HG02840 (cell line): ENCODE results near the gene DCLK2.

ENCODE experiments used
- ATAC-seq: cut with Tn5 transposase; IDR thresholded peaks from one replicate; pipeline ENCODE4 v1.9.1; 2021; ENCODE audit warnings: mild to moderate bottlenecking, moderate library complexity, moderate number of reproducible peaks; ENCODE audit not compliant: unreplicated experiment, low FRiP score

The DCLK2 gene

GRCh38 chr4:150078041-150078578, at the start of gene DCLK2:
TSS of gene DCLK2 (plus strand) at chr4:150078445. CDS start at chr4:150079028, 583 bp downstream.
- no peak for ATAC-seq

- ATAC-seq, result no peak
Observed at GRCh38 chr4:150032541-150032940, 45.7 kb upstream of the DCLK2 start.

DNA sequence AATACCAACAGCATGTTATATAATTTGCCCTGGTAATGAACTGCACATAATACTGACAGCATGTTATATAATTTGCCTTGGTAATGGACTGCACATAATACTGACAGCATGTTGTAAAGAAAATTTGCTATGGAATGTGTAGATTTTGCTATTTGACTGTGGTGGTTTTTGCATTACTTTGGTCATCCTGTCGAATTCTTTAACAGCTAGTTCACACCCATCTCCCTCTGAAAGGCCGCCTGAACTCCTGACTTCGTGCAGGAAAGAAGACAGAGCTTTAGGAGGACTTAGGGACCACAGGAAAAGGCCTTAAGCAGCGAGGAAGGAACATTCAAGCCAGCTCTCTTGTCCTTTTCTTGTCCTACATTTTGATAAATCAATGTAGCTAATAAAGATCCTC, 45.2 kb upstream of the DCLK2 start:
- ATAC-seq, result no peak

- ATAC-seq, result no peak
Observed at GRCh38 chr4:150033901-150034300, 44.3 kb upstream of the DCLK2 start.

DNA sequence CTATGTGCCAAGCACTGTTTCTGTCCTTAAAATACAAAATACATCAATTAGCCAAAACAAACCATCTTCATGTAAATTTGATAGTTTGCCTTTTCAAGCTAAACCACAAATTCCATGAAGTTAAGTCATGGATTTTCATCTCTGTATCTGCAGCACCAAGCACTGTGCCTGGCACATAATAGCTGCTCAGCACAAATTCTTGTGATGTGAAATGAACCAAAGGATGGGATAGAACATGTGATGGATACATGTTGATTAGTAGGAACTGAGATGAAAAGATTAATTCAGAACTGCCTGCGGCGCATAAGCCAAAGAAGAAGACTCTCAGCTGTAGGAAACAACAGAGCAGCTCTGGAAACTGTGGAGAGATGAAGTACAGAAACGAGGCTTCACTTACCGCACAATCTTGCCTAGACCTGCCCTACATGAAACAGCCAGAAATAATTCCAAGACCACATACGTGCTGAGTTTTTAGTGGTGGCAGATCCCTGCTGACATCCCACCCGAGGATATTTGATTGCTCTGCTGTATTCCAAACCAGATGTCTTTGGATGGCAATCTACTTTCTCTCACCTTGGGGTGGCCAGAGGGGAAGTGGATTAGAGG, 40.9 kb upstream of the DCLK2 start:
- no peak for ATAC-seq

GRCh38 chr4:150038335-150039076, 39.7 kb upstream of the DCLK2 start:
- peak; percentile 93 for ATAC-seq

- no peak for ATAC-seq
Observed at GRCh38 chr4:150039274-150040127, 38.7 kb upstream of the DCLK2 start.

- ATAC-seq, result no peak
Observed at GRCh38 chr4:150044517-150044916, 33.7 kb upstream of the DCLK2 start.

DNA sequence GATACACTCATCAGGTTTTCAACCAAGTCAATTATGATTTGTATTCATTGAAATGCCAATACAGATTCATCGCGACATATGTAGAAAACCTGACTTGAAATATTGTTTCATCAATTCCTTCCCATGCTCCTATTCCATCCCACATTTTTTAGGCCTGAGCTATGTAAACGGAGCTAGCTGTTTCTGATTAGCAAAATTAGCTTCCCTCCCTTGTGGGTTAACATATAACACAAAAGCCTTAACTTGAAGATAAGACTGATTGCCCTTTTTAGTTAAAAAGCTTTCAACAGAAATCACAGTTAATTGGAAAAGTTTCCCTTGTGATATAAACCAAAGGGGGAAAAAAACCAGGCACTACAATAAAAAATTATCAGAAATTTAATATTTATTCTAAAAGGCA, 32.8 kb upstream of the DCLK2 start:
- no peak for ATAC-seq

GRCh38 chr4:150046728-150047217, 31.5 kb upstream of the DCLK2 start:
- no peak for ATAC-seq

- ATAC-seq, result no peak
Observed at GRCh38 chr4:150047546-150047945, 30.7 kb upstream of the DCLK2 start.

- no peak for ATAC-seq
Observed at GRCh38 chr4:150049682-150050081, 28.6 kb upstream of the DCLK2 start.

GRCh38 chr4:150050566-150050965, 27.7 kb upstream of the DCLK2 start:
- ATAC-seq, result no peak

GRCh38 chr4:150051111-150051510, 27.1 kb upstream of the DCLK2 start:
- no peak for ATAC-seq

DNA sequence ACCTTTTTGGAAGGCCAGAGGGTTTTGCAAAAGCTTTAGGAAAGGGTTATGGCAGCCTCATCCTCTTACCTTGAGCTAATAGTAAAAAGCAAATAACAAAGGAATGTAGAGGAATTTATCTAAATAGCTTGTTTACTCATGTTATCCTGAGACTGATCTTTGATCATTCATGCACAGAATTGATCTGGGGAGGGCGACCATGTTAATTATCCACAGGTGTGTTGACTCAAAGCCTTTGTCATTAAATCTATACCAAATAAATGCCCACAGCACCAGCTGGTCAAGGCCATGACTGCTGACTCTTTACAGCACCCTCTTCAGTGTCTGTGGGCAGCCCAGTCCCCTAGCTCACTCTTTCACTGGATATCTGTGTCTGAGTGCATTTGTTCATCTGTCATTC, 22.8 kb upstream of the DCLK2 start:
- no peak for ATAC-seq

- ATAC-seq, result no peak
Observed at GRCh38 chr4:150056569-150056968, 21.7 kb upstream of the DCLK2 start.

DNA sequence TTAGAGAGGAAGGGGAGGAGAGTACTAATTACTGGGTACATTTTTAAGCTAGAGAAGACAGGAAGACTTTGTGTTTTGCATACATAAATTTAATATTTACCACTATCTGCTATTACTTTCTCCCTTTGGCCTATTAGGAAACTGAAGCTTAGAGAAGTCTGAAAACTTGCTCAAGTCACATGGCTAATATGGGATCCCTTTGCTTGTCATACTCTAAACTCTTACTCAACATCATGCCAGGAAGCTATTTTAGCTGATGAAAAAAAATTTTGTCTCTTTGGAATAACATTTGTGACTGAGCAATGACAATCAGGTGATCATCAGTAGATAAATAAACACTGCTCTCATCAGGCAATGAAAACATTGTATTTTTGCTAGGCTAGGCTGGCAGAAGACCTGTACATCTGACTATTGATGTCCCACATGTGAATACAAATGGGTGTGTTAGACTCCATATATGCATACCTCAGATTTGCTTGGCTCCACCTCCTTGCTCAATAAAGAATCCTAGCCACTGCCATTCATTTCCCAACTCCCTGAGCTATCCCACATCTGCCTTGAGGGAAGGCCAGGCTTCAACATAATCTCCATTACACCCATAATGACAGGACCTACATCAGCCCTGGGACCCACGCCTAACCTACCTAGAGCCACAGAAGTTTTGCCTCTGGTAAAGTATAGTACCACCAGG, 17.0 kb upstream of the DCLK2 start:
- no peak for ATAC-seq

DNA sequence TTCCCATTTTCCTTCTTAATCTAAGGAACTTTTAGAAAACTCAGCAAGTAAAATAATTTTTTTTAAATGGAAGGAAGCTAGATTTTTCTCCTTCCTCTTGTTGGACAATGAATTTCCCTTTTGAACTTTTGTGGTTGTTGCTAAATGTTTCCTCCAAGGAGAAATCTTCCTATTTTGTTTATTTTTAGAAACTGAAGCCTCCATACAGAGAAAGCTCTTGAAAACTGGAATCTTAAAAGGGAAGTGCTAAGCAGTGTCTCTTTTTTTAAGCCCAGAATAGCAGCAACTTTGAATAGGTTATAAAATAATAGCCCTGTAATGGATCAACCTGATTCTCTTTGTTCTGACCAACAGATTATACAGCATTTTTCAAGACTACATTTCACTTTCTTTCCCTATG, 15.1 kb upstream of the DCLK2 start:
- no peak for ATAC-seq

DNA sequence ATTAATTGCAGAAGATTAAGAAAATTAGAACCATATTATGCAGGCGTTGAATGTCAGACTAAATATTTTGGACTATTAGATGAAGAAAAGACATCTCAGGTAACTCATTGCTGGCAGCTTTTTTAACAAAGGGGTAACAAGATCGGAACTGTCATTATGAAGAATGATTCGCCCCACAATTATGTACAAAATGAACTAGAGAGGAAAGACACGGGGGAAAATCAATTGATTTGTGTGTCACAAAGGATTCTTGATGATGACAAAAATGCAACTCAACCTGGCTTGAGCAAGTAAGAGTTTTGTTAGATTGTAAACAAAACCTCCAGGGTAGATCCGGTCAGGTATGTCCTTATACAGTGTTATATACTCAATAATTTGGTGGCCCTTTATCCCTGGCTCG, 12.5 kb upstream of the DCLK2 start:
- no peak for ATAC-seq

GRCh38 chr4:150067859-150068258, 10.4 kb upstream of the DCLK2 start:
- no peak for ATAC-seq
